H1 (cell line): Measurements from ENCODE around the gene CHRNG. TPM values are rescaled to one million over a fixed set of nuclear protein-coding genes. Genes with fewer than 3 reads are reported as not detected.

Experiments
- CTCF ChIA-PET: fragments of 300-600 bp; sonication (Branson Sonifier 250); formaldehyde crosslinking; loops from one replicate; lab custom pipeline; 2021; ENCODE audit not compliant: partially characterized antibody; lab: Charles Lee
- POLR2A ChIA-PET: fragments of 300-600 bp; sonication (Branson Sonifier 250); formaldehyde crosslinking; loops from one replicate; lab custom pipeline; 2021; ENCODE audit warnings: inconsistent platforms; ENCODE audit not compliant: partially characterized antibody; lab: Charles Lee
- DNase-seq, 2 experiments: peaks; one replicate each; pipeline versions ENCODE4 v3.0.0 to v3.0.0-alpha.2; 2010 to 2022; ENCODE audit warnings: low spot score in 2 of 2, low read depth in 1 of 2, mixed read lengths in 1 of 2
- FAIRE-seq: peaks from 2 replicates; lab custom pipeline; 2011; peaks lifted over from hg19 to GRCh38; lab: Jason Lieb, UNC
- H2AFZ ChIP-seq: 2 replicates; pipeline ENCODE4 v1.8.1; 2012; ENCODE audit warnings: low read length, inconsistent platforms
- H2AK5ac ChIP-seq: 2 replicates; pipeline ENCODE4 v1.6.1; 2013; ENCODE audit warnings: low read depth, low read length
- H2BK120ac ChIP-seq: replicated peaks from 2 replicates; pipeline ENCODE3; 2013; ENCODE audit warnings: low read depth, low read length, inconsistent platforms
- H2BK12ac ChIP-seq: 2 replicates; pipeline ENCODE4 v1.6.1; 2013; ENCODE audit warnings: low read depth, low read length
- H2BK15ac ChIP-seq: 2 replicates; pipeline ENCODE4 v1.6.1; 2013; ENCODE audit warnings: low read length
- H2BK20ac ChIP-seq: 2 replicates; pipeline ENCODE4 v1.6.1; 2013; ENCODE audit warnings: low read length
- H2BK5ac ChIP-seq: 2 replicates; pipeline ENCODE4 v1.6.1; 2013; ENCODE audit warnings: low read depth, low read length
- H3K14ac ChIP-seq: 2 replicates; pipeline ENCODE4 v1.6.1; 2013; ENCODE audit warnings: inconsistent platforms; ENCODE audit not compliant: insufficient read length
- H3K18ac ChIP-seq: 2 replicates; pipeline ENCODE4 v1.6.1; 2013; ENCODE audit warnings: low read length; ENCODE audit errors: extremely low read depth
- H3K23ac ChIP-seq: 2 replicates; pipeline ENCODE4 v1.6.1; 2013; ENCODE audit warnings: inconsistent platforms; ENCODE audit not compliant: insufficient read length
- H3K23me2 ChIP-seq: 2 replicates; pipeline ENCODE4 v1.6.1; 2013; ENCODE audit warnings: low read depth, low read length
- H3K27ac ChIP-seq: 2 replicates; pipeline ENCODE4 v1.6.1; 2011; ENCODE audit warnings: low read depth, low read length, inconsistent platforms
- H3K27me3 ChIP-seq, 4 experiments: replicated peaks in 1 of 4; 1 replicate in 1 of 4; 2 replicates in 3 of 4; pipeline versions ENCODE4 v1.6.1 to v1.8.1; 2011 to 2013; ENCODE audit warnings: low read length in 3 of 4, mild to moderate bottlenecking in 3 of 4, inconsistent platforms in 2 of 4, mixed read lengths in 2 of 4, moderate library complexity in 1 of 4; ENCODE audit not compliant: control insufficient read depth in 3 of 4, insufficient read depth in 3 of 4; ENCODE audit errors: extremely low read depth in 1 of 4
- H3K36me3 ChIP-seq, 4 experiments: 2 replicates each; pipeline versions ENCODE4 v1.6.1 to v1.8.1; 2011 to 2013; ENCODE audit warnings: mild to moderate bottlenecking in 4 of 4, low read length in 3 of 4, moderate library complexity in 2 of 4, control low read depth in 1 of 4, inconsistent platforms in 1 of 4; ENCODE audit not compliant: insufficient read depth in 4 of 4, control insufficient read depth in 2 of 4
- H3K4ac ChIP-seq: replicated peaks from 2 replicates; pipeline ENCODE3; 2013; ENCODE audit warnings: low read length, low read depth, mixed read lengths, inconsistent platforms; ENCODE audit not compliant: insufficient read length
- H3K4me1 ChIP-seq, 4 experiments: replicated peaks in 1 of 4; 1 replicate in 1 of 4; 2 replicates in 3 of 4; pipeline versions ENCODE4 v1.6.1 to v1.8.1; 2011 to 2013; ENCODE audit warnings: low read length in 3 of 4, inconsistent platforms in 2 of 4, mixed read lengths in 1 of 4; ENCODE audit not compliant: insufficient read depth in 4 of 4, control insufficient read depth in 3 of 4
- H3K4me2 ChIP-seq, 2 experiments: 2 replicates each; pipeline versions ENCODE4 v1.6.1 to v1.8.1; 2011 to 2013; ENCODE audit warnings: low read depth in 2 of 2, low read length in 2 of 2, control low read depth in 1 of 2, inconsistent platforms in 1 of 2, mild to moderate bottlenecking in 1 of 2; ENCODE audit not compliant: insufficient read depth in 1 of 2
- H3K4me3 ChIP-seq, 4 experiments: fragments of 200-600, 300-600 bp in 1 of 4; sonication (generic), shearing (Covaris generic), sonication (Bioruptor Twin) in 1 of 4; 2 replicates each; pipeline versions ENCODE4 v1.5.1 to v1.8.1; 2011 to 2016; ENCODE audit warnings: low read length in 4 of 4, low read depth in 3 of 4, control low read depth in 2 of 4, inconsistent platforms in 2 of 4, mild to moderate bottlenecking in 2 of 4, mixed read lengths in 1 of 4, moderate library complexity in 1 of 4; ENCODE audit not compliant: insufficient read depth in 2 of 4; ENCODE audit errors: extremely low read depth in 1 of 4
- H3K56ac ChIP-seq: replicated peaks from 2 replicates; pipeline ENCODE3; 2013; ENCODE audit warnings: low read depth, mild to moderate bottlenecking, mixed read lengths, low read length, inconsistent platforms; ENCODE audit not compliant: insufficient read length
- H3K79me1 ChIP-seq: 2 replicates; pipeline ENCODE4 v1.6.1; 2013; ENCODE audit warnings: low read depth, low read length, control low read depth
- H3K79me2 ChIP-seq, 2 experiments: 2 replicates each; pipeline versions ENCODE4 v1.6.1 to v1.8.1; 2012 to 2013; ENCODE audit warnings: low read length in 2 of 2, mild to moderate bottlenecking in 2 of 2, inconsistent platforms in 1 of 2; ENCODE audit not compliant: insufficient read depth in 2 of 2, control insufficient read depth in 1 of 2
- H3K9ac ChIP-seq, 4 experiments: replicated peaks in 1 of 4; 1 replicate in 1 of 4; 2 replicates in 3 of 4; pipeline versions ENCODE4 v1.6.1 to v1.8.1; 2011 to 2013; ENCODE audit warnings: low read depth in 3 of 4, low read length in 3 of 4, control low read depth in 2 of 4, mild to moderate bottlenecking in 2 of 4, moderate library complexity in 2 of 4, inconsistent platforms in 1 of 4; ENCODE audit errors: extremely low read depth in 1 of 4
- H3K9me3 ChIP-seq, 2 experiments: 2 replicates each; pipeline versions ENCODE4 v1.6.1 to v1.8.1; 2012 to 2013; ENCODE audit warnings: mild to moderate bottlenecking in 2 of 2, moderate library complexity in 2 of 2, control low read depth in 1 of 2, inconsistent platforms in 1 of 2, low read depth in 1 of 2, low read length in 1 of 2, mixed read lengths in 1 of 2; ENCODE audit not compliant: insufficient read depth in 2 of 2
- H4K20me1 ChIP-seq, 2 experiments: replicated peaks in 1 of 2; 2 replicates each; pipeline versions ENCODE3 to v1.8.1; 2011 to 2013; ENCODE audit warnings: inconsistent platforms in 2 of 2, low read length in 2 of 2, mild to moderate bottlenecking in 1 of 2; ENCODE audit not compliant: insufficient read depth in 2 of 2, control insufficient read depth in 1 of 2
- H4K5ac ChIP-seq: 2 replicates; pipeline ENCODE4 v1.6.1; 2013; ENCODE audit warnings: low read length, low read depth, mixed read lengths, inconsistent platforms; ENCODE audit not compliant: insufficient read length
- H4K8ac ChIP-seq: 2 replicates; pipeline ENCODE4 v1.8.0; 2013; ENCODE audit warnings: mild to moderate bottlenecking, moderate library complexity, low read length, inconsistent platforms; ENCODE audit not compliant: insufficient read depth; ENCODE audit errors: extremely low read depth
- H4K91ac ChIP-seq: replicated peaks from 2 replicates; pipeline ENCODE3; 2013; ENCODE audit warnings: low read length, mixed read lengths, inconsistent platforms; ENCODE audit not compliant: insufficient read length
- E2F6 ChIP-seq: IDR thresholded peaks from 2 replicates; pipeline ENCODE4 v1.6.1; 2012; ENCODE audit warnings: inconsistent platforms
- WGBS, 2 experiments: shearing (Covaris generic) in 1 of 2; methylation state at CpG; one replicate each; pipeline versions ENCODE4 v1.1.6 to v1.1.7; 2013 to 2015; ENCODE audit warnings: low lambda C conversion rate in 2 of 2, mixed read lengths in 2 of 2, inconsistent platforms in 1 of 2, low coverage in 1 of 2, missing lambda C conversion rate in 1 of 2; ENCODE audit not compliant: insufficient replicate concordance in 2 of 2, insufficient coverage in 1 of 2, insufficient read length in 1 of 2; ENCODE audit errors: extremely low coverage in 1 of 2, missing lambda C conversion rate in 1 of 2; 5-methylcytosine and 5-hydroxymethylcytosine counted together
- polyA plus RNA-seq, 7 experiments: library from polyadenylated mRNA; depleted of rRNA in 3 of 7; stranded (reverse) in 5 of 7; unstranded in 2 of 7; fragments of >200 nt in 5 of 7; fragments of 200-250 nt in 2 of 7; gene quantifications; 1 replicate in 5 of 7; 2 replicates in 1 of 7; 4 replicates in 1 of 7; pipeline versions ENCODE4 v1.2.1 to v1.2.3, GENCODE V29; 2011 to 2013; ENCODE audit warnings: missing spikeins in 2 of 7, mixed read lengths in 2 of 7
- total RNA-seq: library from RNA; stranded (reverse); fragmentation: NEBNext Ultra II Directional; extraction: Animal tissue kit (Norgen Biotek cat#: 25700); gene quantifications from 2 replicates; pipeline ENCODE4 v1.2.1, GENCODE V29; 2021

The CHRNG gene
- total and polyA plus RNA-seq, 2 of the 8 experiments (the other 6 are each of a cell fraction or from before 2014, with no cell fraction given): 0.05 TPM; not detected in 1

- Histone ChIP-seq H3K79me2 (no peaks in the 10 kb centered on the region), H3K23ac (no peak overlapping the region), H4K91ac (no peak overlapping the region), H4K20me1 (no peaks in the 10 kb centered on the region), H3K9me3 (no peaks in the 10 kb centered on the region), H2BK120ac (no peak overlapping the region), H3K14ac (no peak overlapping the region), H3K36me3 (no peaks in the 10 kb centered on the region), H4K5ac (no peak overlapping the region), H3K56ac (no peak overlapping the region), H2AK5ac (no peak overlapping the region), H3K4me3 (no peak overlapping the region), H2BK5ac (no peak overlapping the region), H2BK12ac (no peak overlapping the region), H2BK20ac (no peak overlapping the region), H2AFZ (0 out of 2 replicates have a peak overlapping the region, but pooled peaks have one; percentile 2), H3K4me2 (no peak overlapping the region), H3K27me3 (peaks cover 0 to 2% (median 0%) of the 10 kb centered on the region in 4 experiments; a peak in 4 of 7 replicates), H3K79me1 (no peaks in the 10 kb centered on the region), H4K8ac (no peak overlapping the region), H3K9ac (no peak overlapping the region), H2BK15ac (no peak overlapping the region), H3K23me2 (peaks cover 2% of the 10 kb centered on the region; the same call in 1 of the 2 replicates), H3K4ac (no peak overlapping the region), H3K4me1 (peaks cover 0 to 4% (median 2%) of the 10 kb centered on the region in 4 experiments; a peak in 2 of 7 replicates), H3K18ac (no peak overlapping the region), H3K27ac (no peak overlapping the region)
- TF ChIP-seq E2F6: no peak
- no peak for DNase-seq
- CTCF ChIA-PET: interaction anchor here (0.6 to 1.7 kb wide), 12 partner anchors 9 to 151 kb away, joined by 3 to 9 read pairs (median 4); no protein-coding TSS in a partner anchor
- POLR2A ChIA-PET: no interaction called here
- WGBS, 2 experiments: 84% methylated on average over 7 of the region's 7 CpGs; no CpG with 5 or more reads in 1 of the 2 experiments
- no peak for FAIRE-seq
Observed at GRCh38 chr2:232515639-232516038, 23.9 kb upstream of the CHRNG start.
